ENCODE data around the gene BCDIN3D.
A peak's percentile ranks its signal among the peaks of the same experiment; 100 is the strongest.
"Not testable (repeated sequence)": the region's sequence is repeated elsewhere in the genome, so short reads cannot be mapped to it uniquely, and the experiment has no call there.

BCDIN3D gene

DNA sequence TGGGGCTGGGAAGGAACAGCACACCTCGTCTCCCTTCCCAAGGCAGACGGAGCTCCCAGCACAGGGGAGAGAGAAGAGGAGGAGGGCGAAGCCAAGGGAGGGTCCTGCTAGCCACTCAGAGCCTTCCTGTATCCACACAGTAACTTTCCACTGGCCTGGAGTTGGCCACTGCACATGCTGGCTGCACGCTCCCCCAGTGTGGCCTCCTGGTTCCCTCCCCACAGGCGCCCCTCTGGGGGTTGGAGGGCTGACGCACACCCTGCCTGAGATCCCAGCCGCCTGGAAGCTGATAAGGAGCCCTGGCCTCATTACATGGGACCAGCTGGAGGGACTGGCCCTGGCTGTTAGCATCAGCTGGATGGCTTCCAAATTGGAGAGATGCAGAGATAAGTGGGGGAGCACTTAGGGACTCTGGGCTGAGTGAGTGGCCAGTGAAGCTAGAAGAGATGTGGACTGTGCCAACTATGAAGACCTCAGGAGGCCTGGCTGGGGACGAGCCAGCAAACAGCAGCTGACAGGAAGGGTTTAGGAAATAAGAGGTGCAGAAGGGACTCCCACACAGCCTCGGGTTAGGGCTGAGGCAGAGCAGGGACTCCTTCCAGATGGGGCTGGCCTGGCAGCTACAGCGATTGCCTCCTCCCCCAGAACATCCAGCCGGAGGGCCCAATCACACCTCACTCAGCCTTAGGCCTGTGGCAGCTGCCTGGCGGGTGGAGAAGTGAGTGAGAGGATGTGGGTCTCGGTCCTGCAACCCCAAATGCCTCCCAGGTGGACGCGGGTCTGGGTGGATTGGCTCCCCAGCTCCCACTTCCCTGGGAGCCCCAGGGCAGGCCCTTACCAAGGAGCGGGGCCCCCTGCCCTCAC lies 26.3 kb upstream of the BCDIN3D start:
- Histone ChIP-seq H2AFZ (ENCODE audit: low read length, unreplicated experiment) (peak overlapping the region; percentile 24), H3K4me1 (ENCODE audit: control insufficient read depth, insufficient read depth, low read length, unreplicated experiment) (peaks cover 25% of the 10 kb centered on the region), H3K36me3 (ENCODE audit: insufficient read depth, low read length) (no peaks in the 10 kb centered on the region), H3K4me3 (ENCODE audit: low read depth, low read length) (no peak overlapping the region), H3K79me2 (ENCODE audit: control insufficient read depth, insufficient read depth, low read length, unreplicated experiment) (no peaks in the 10 kb centered on the region), H3K27ac (ENCODE audit: low read depth, low read length) (peak overlapping the region; percentile 35; the same call in 1 of the 2 replicates), H3K27me3 (ENCODE audit: insufficient read depth, low read length) (peaks cover 4% of the 10 kb centered on the region; the same call in 1 of the 2 replicates)

DNA sequence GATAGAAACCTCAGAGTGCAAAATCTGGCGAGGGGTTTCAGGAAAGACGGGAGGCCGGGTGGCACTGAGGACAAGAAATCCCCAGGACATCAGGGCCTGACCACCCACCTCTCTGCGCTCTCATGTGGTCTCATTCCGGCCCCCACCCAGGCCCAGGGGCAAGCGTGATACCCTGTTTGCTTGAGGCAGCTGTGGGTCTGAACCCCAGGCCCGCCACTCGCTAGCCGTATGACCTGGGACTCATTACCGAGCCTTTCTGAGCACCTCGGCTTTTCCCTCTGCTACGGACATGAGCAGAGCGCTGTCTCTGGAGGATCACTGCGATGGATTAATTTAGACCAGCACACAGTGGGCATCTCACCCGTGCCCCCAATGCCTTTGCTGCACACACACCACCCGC lies 25.5 kb upstream of the BCDIN3D start:
- Histone ChIP-seq H3K27ac (ENCODE audit: low read depth, low read length) (no peak overlapping the region), H2AFZ (ENCODE audit: low read length, unreplicated experiment) (no peak overlapping the region), H3K4me3 (ENCODE audit: low read depth, low read length) (no peak overlapping the region), H3K4me1 (ENCODE audit: control insufficient read depth, insufficient read depth, low read length, unreplicated experiment) (peaks cover 25% of the 10 kb centered on the region), H3K79me2 (ENCODE audit: control insufficient read depth, insufficient read depth, low read length, unreplicated experiment) (no peaks in the 10 kb centered on the region), H3K36me3 (ENCODE audit: insufficient read depth, low read length) (no peaks in the 10 kb centered on the region), H3K27me3 (ENCODE audit: insufficient read depth, low read length) (peaks cover 4% of the 10 kb centered on the region; the same call in 1 of the 2 replicates)

DNA sequence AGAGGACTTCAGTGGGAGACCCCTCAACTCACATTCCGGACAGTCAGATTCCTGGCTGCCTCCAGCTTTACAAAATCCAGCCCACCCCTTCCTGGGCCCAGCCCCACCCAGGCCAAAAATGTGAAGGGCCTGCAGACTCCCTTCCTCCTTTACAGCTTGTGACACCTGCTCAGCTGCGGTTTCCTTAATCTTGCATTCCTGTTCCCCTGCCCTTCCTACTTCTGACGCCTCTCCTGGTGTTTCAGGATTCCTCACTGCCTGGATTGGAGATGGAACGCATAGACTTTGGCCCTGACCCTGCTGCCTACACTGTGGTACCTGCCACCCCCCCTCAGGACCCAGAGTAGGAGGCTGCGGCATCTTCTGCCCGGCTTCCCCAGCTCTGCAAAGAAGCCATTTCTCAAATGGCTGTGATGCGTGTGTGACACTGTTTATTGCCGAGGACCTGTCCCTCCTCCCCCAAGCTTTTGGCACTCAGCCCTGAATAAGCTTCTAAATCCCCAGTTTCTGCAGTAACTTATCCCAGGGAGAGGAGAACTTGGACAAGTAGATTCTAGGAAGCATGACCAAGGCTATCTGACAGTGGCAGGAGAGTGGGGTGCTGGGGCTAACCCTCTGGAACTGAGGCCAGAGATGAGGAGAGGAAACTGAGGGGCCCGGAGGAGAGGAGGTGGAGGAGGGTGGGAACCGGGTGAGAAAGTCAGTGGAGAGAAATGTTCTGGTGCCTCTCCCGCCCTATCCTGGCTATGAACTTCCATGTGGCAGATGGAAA lies 24.9 kb upstream of the BCDIN3D start:
- Histone ChIP-seq H2AFZ (ENCODE audit: low read length, unreplicated experiment) (no peak overlapping the region), H3K79me2 (ENCODE audit: control insufficient read depth, insufficient read depth, low read length, unreplicated experiment) (no peaks in the 10 kb centered on the region), H3K27ac (ENCODE audit: low read depth, low read length) (no peak overlapping the region), H3K4me1 (ENCODE audit: control insufficient read depth, insufficient read depth, low read length, unreplicated experiment) (peaks cover 25% of the 10 kb centered on the region), H3K27me3 (ENCODE audit: insufficient read depth, low read length) (peaks cover 4% of the 10 kb centered on the region; the same call in 1 of the 2 replicates), H3K36me3 (ENCODE audit: insufficient read depth, low read length) (no peaks in the 10 kb centered on the region), H3K4me3 (ENCODE audit: low read depth, low read length) (no peak overlapping the region)

DNA sequence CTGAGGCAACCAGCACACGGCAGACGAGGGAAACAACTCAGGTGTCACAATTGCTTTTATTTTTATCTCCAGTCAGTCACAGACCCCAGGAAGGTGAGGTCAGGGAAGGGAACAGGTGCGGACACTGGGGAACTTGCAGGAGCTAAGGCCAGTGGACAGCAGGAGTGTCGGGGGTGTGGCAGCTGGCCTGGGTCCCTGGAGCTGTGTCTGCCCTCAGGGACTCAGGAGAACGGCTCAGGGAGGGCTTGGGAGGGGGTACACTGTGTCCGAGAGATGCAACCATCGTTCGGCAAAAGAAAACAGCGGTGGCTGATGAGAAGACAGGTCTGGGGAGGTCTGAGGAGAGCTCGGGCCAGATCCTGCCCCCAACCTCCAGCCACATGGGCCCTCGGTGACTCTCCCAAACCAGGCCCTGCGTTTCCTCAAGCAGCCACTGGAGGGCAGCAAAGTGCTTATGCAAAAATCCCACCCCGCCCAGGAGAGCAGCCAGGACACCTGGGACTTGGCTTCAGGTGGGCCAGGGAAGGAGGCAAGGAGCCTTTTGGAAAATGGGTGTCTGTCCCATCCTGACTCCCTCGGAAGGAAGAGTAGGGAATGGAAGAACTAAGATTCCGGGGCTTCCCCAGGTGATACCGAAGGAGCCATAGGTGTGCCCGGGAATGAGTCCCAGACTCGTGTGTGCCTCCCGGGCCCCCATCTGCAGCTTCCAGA lies 24.1 kb upstream of the BCDIN3D start:
- Histone ChIP-seq H3K36me3 (ENCODE audit: insufficient read depth, low read length) (no peaks in the 10 kb centered on the region), H3K79me2 (ENCODE audit: control insufficient read depth, insufficient read depth, low read length, unreplicated experiment) (no peaks in the 10 kb centered on the region), H3K4me3 (ENCODE audit: low read depth, low read length) (no peak overlapping the region), H3K27ac (ENCODE audit: low read depth, low read length) (no peak overlapping the region), H2AFZ (ENCODE audit: low read length, unreplicated experiment) (no peak overlapping the region), H3K27me3 (ENCODE audit: insufficient read depth, low read length) (peaks cover 4% of the 10 kb centered on the region; the same call in 1 of the 2 replicates), H3K4me1 (ENCODE audit: control insufficient read depth, insufficient read depth, low read length, unreplicated experiment) (peaks cover 25% of the 10 kb centered on the region)

DNA sequence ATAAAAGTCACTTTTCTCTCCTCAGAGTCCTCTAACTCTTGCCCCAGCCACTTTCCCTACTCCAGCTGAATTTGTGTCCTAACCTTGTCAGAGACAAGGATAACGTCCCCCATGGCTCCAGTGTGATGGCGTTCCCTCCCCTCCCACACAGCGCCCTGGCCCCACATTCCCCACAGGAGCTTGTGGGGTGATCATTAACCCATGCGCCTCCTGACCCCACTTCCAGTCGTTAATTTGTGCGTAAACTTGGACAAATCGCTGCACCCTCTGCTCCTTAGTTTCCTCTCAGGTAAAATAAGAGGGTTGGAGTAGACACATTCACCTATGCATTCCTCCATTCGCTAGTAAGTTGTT lies 22.9 kb upstream of the BCDIN3D start:
- H3K36me3 ChIP-seq (ENCODE audit: insufficient read depth, low read length) = no peaks in the 10 kb centered on the region
- no peak overlapping the region for H3K4me3 ChIP-seq (ENCODE audit: low read depth, low read length)
- H3K27me3 ChIP-seq (ENCODE audit: insufficient read depth, low read length) = peaks cover 4% of the 10 kb centered on the region; the same call in 1 of the 2 replicates
- H2AFZ ChIP-seq (ENCODE audit: low read length, unreplicated experiment) = no peak overlapping the region
- H3K79me2 ChIP-seq (ENCODE audit: control insufficient read depth, insufficient read depth, low read length, unreplicated experiment) = no peaks in the 10 kb centered on the region
- H3K4me1 ChIP-seq (ENCODE audit: control insufficient read depth, insufficient read depth, low read length, unreplicated experiment) = peaks cover 25% of the 10 kb centered on the region
- H3K27ac ChIP-seq (ENCODE audit: low read depth, low read length) = no peak overlapping the region

DNA sequence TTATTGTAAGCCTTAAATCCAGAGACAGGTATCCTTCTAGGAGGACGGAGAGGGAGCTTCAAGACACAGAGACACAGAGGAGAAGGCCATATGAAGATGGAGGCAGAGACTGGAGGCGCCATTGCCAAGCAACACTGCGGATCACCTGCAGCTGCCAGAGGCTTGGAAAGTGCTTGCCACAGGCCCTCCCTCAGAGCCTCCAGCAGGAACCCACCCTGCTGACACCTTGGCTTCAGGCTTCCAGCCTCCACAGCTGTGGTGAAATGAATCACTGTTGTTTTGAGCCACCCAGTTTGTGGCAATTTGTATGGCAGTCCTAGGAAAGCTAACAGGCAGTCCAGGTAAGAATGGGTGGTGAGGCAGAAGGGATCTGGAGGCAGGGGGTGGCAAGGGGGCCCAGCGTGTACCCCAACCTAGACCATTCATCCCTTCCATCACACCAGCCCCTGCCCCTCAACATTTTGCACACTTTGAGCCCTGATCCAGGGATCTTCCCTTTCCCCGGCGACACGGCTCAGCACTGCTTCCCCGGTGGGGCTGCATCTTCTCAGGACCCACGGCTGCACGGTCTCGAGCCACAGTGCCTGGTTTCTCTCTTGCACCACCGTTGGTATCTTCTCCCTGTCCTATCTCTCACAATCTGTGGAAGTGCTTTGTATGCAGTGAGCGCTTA lies 22.3 kb upstream of the BCDIN3D start:
- H3K27ac ChIP-seq (ENCODE audit: low read depth, low read length) = no peak overlapping the region
- peaks cover 25% of the 10 kb centered on the region for H3K4me1 ChIP-seq (ENCODE audit: control insufficient read depth, insufficient read depth, low read length, unreplicated experiment)
- no peak overlapping the region for H3K4me3 ChIP-seq (ENCODE audit: low read depth, low read length)

DNA sequence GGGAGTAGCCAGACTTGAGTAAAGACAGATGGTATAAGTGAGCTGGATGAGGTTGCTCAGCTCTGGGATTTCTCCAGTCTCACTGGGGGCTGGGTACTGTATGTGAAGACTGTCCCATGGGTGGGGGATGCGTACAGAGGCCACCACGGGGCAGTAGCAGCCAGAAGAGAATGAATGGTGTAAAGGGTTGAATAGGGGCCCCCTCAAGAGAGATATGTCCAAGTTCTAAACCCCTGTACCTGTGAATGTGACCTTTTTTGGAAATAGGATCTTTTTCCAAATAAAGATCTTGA lies 21.8 kb upstream of the BCDIN3D start:
- Histone ChIP-seq H3K4me1 (ENCODE audit: control insufficient read depth, insufficient read depth, low read length, unreplicated experiment) (peaks cover 24% of the 10 kb centered on the region), H3K36me3 (ENCODE audit: insufficient read depth, low read length) (no peaks in the 10 kb centered on the region), H2AFZ (ENCODE audit: low read length, unreplicated experiment) (no peak overlapping the region), H3K27ac (ENCODE audit: low read depth, low read length) (no peak overlapping the region), H3K79me2 (ENCODE audit: control insufficient read depth, insufficient read depth, low read length, unreplicated experiment) (no peaks in the 10 kb centered on the region), H3K27me3 (ENCODE audit: insufficient read depth, low read length) (peaks cover 4% of the 10 kb centered on the region; the same call in 1 of the 2 replicates), H3K4me3 (ENCODE audit: low read depth, low read length) (no peak overlapping the region)

More for the DNA sequence above, 22.3 kb upstream of the BCDIN3D start:
- H2AFZ ChIP-seq (ENCODE audit: low read length, unreplicated experiment) = no peak overlapping the region
- no peaks in the 10 kb centered on the region for H3K36me3 ChIP-seq (ENCODE audit: insufficient read depth, low read length)
- H3K79me2 ChIP-seq (ENCODE audit: control insufficient read depth, insufficient read depth, low read length, unreplicated experiment) = no peaks in the 10 kb centered on the region
- peaks cover 4% of the 10 kb centered on the region; the same call in 1 of the 2 replicates for H3K27me3 ChIP-seq (ENCODE audit: insufficient read depth, low read length)

DNA sequence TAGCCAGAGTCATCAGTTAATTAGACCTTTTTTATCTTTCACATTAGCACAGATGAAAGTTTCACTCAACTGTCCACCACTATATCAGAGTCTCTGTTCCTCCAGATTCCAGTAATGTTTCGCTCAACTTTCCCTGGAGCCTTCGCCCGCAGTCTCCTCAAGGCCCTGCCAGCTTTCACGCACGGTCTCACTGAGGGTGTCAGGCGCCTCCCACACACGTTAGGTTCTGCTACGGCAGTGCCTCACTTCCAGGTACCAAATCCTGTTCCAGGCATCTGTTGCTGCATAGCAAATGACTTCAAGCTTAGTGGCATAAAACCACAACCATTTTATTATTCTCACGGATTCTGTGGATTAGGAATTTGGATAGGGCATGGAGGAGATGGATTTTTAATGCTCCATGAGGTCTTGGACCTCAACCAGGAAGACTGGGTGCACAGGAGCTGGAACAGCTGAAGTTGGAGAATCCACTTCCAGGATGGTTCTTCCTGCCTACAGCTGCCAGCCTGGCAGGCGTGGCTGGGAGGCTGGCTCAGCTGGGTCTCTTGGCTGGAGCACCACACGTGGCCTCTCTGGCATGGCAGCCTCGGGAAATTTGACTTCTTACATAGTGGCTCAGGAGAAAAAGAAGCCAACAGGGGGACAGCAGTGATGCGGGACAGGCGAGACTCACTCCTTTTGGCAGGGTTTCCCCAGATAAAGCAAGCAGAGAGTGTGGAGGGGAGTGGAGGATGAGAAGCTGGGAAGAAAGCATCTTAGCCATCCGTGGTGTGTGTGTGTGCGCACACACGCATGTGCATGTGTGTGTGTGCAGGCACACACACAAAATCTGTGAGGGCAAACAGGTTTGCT lies 21.3 kb upstream of the BCDIN3D start:
- no peaks in the 10 kb centered on the region for H3K36me3 ChIP-seq (ENCODE audit: insufficient read depth, low read length)
- H3K27me3 ChIP-seq (ENCODE audit: insufficient read depth, low read length) = peaks cover 4% of the 10 kb centered on the region; the same call in 1 of the 2 replicates
- H3K79me2 ChIP-seq (ENCODE audit: control insufficient read depth, insufficient read depth, low read length, unreplicated experiment) = no peaks in the 10 kb centered on the region
- H2AFZ ChIP-seq (ENCODE audit: low read length, unreplicated experiment) = no peak overlapping the region
- no peak overlapping the region for H3K27ac ChIP-seq (ENCODE audit: low read depth, low read length)
- no peak overlapping the region for H3K4me3 ChIP-seq (ENCODE audit: low read depth, low read length)
- H3K4me1 ChIP-seq (ENCODE audit: control insufficient read depth, insufficient read depth, low read length, unreplicated experiment) = peaks cover 18% of the 10 kb centered on the region

DNA sequence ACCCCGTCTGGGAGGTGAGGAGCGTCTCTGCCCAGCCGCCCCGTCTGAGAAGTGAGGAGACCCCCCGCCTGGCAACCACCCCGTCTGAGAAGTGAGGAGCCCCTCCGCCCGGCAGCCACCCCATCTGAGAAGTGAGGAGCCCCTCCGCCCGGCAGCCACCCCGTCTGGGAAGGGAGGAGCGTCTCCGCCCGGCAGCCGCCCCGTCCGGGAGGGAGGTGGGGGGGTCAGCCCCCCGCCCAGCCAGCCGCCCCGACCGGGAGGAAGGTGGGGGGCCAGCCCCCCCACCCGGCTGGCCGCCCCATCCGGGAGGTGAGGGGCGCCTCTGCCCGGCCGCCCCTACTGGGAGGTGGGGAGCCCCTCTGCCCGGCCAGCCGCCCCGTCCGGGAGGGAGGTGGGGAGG lies 18.0 kb upstream of the BCDIN3D start:
- peaks cover 19% of the 10 kb centered on the region for H3K27me3 ChIP-seq (ENCODE audit: insufficient read depth, low read length)
- H3K4me1 ChIP-seq (ENCODE audit: control insufficient read depth, insufficient read depth, low read length, unreplicated experiment); H3K27ac ChIP-seq (ENCODE audit: low read depth, low read length); H2AFZ ChIP-seq (ENCODE audit: low read length, unreplicated experiment); H3K36me3 ChIP-seq (ENCODE audit: insufficient read depth, low read length); H3K4me3 ChIP-seq (ENCODE audit: low read depth, low read length); H3K79me2 ChIP-seq (ENCODE audit: control insufficient read depth, insufficient read depth, low read length, unreplicated experiment): not testable (repeated sequence)
